Smooth muscle cell (in vitro differentiated cells): ENCODE measurements around the gene SLC35G3. TPM values are rescaled to one million over a fixed set of nuclear protein-coding genes. Genes with fewer than 3 reads are reported as not detected.

Source experiments
- DNase-seq: peaks from one replicate; lab custom pipeline; 2025; ENCODE audit not compliant: unreplicated experiment; lab: John Stamatoyannopoulos, UW
- H2AFZ ChIP-seq: fragments of 200-600 bp; sonication (generic); 2 replicates; pipeline ENCODE4 v1.6.0; 2016; ENCODE audit warnings: antibody characterized with exemption, low read depth, mild to moderate bottlenecking
- H3F3A ChIP-seq: fragments of 200-600 bp; sonication (generic); 2 replicates; pipeline ENCODE4 v1.6.0; 2017; ENCODE audit warnings: antibody characterized with exemption, low read depth
- H3K27ac ChIP-seq: fragments of 200-600 bp; sonication (generic); 2 replicates; pipeline ENCODE4 v1.5.1; 2016; ENCODE audit warnings: low read depth, mild to moderate bottlenecking
- H3K27me3 ChIP-seq: fragments of 200-600 bp; sonication (generic); 2 replicates; pipeline ENCODE4 v1.6.1; 2016; ENCODE audit warnings: low read depth, mild to moderate bottlenecking
- H3K36me3 ChIP-seq: fragments of 200-600 bp; sonication (generic); 2 replicates; pipeline ENCODE4 v1.5.1; 2016; ENCODE audit warnings: low read depth
- H3K4me1 ChIP-seq: fragments of 200-600 bp; sonication (generic); 2 replicates; pipeline ENCODE4 v1.5.1; 2016; ENCODE audit warnings: low read depth
- H3K4me2 ChIP-seq: fragments of 200-600 bp; sonication (generic); 2 replicates; pipeline ENCODE4 v1.6.0; 2016; ENCODE audit warnings: mild to moderate bottlenecking
- H3K4me3 ChIP-seq: fragments of 200-600 bp; sonication (generic); 2 replicates; pipeline ENCODE4 v1.5.1; 2016; ENCODE audit warnings: mild to moderate bottlenecking
- H3K79me2 ChIP-seq: fragments of 200-600 bp; sonication (generic); 2 replicates; pipeline ENCODE4 v1.6.0; 2016; ENCODE audit warnings: low read depth, mild to moderate bottlenecking
- H3K9ac ChIP-seq: fragments of 200-600 bp; sonication (generic); 2 replicates; pipeline ENCODE4 v1.6.0; 2016; ENCODE audit warnings: low read depth
- H3K9me3 ChIP-seq: fragments of 200-600 bp; sonication (generic); replicated peaks from 2 replicates; pipeline ENCODE4 v1.5.1; 2016; ENCODE audit warnings: low read depth
- H4K20me1 ChIP-seq: fragments of 200-600 bp; sonication (generic); 2 replicates; pipeline ENCODE4 v1.6.0; 2016; ENCODE audit warnings: low read depth
- CTCF ChIP-seq: fragments of 200-600 bp; sonication (generic); IDR thresholded peaks from 2 replicates; pipeline ENCODE4 v1.5.1; 2017; ENCODE audit warnings: borderline replicate concordance, mild to moderate bottlenecking, antibody characterized with exemption; ENCODE audit not compliant: insufficient read depth, poor library complexity, severe bottlenecking
- WGBS: methylation state at CpG from one replicate; pipeline ENCODE4 v1.1.7; 2016; ENCODE audit warnings: low lambda C conversion rate; 5-methylcytosine and 5-hydroxymethylcytosine counted together
- polyA plus RNA-seq: library from polyadenylated mRNA; unstranded; fragments of >200 nt; fragmentation: Nextera tagmentation; extraction: Ambion mirVana; gene quantifications from 2 replicates; pipeline ENCODE4 v1.2.1, GENCODE V29; 2016
- total RNA-seq: library from RNA; depleted of rRNA; stranded (reverse); fragments of >200 nt; gene quantifications from 2 replicates; pipeline ENCODE4 v1.2.3, GENCODE V29; 2014

The SLC35G3 gene
- total and polyA plus RNA-seq, 2 experiments from 2014 or later: not detected

- Histone ChIP-seq H3K4me3 (no peak overlapping the region), H3K4me1 (no peaks in the 10 kb centered on the region), H3K27me3 (peaks cover 11% of the 10 kb centered on the region), H3K27ac (no peak overlapping the region), H3K79me2 (no peaks in the 10 kb centered on the region), H3K4me2 (no peak overlapping the region), H3K36me3 (no peaks in the 10 kb centered on the region), H3K9me3 (no peaks in the 10 kb centered on the region), H4K20me1 (no peaks in the 10 kb centered on the region), H2AFZ (no peak overlapping the region), H3F3A (no peaks in the 10 kb centered on the region), H3K9ac (no peak overlapping the region)
- DNase-seq: no peak
- 76% methylated on average over 2 of the region's 2 CpGs for WGBS
- no peak for TF ChIP-seq CTCF
These were observed 22.4 kb downstream of the SLC35G3 start for GRCh38 chr17:35171834-35172233.

- H3K79me2 ChIP-seq: no peaks in the 10 kb centered on the region
- H2AFZ ChIP-seq: no peak overlapping the region
- peaks cover 11% of the 10 kb centered on the region for H3K27me3 ChIP-seq
- TF ChIP-seq CTCF: peak; percentile 25
- H3K4me3 ChIP-seq: no peak overlapping the region
- no peak overlapping the region for H3K27ac ChIP-seq
- H3K4me2 ChIP-seq: no peak overlapping the region
- 93% methylated on average over 18 of the region's 18 CpGs for WGBS
- no peak overlapping the region for H3K9ac ChIP-seq
- H3K9me3 ChIP-seq: no peaks in the 10 kb centered on the region
- H4K20me1 ChIP-seq: no peaks in the 10 kb centered on the region
- no peak for DNase-seq
- no peaks in the 10 kb centered on the region for H3K36me3 ChIP-seq
- no peaks in the 10 kb centered on the region for H3K4me1 ChIP-seq
- no peaks in the 10 kb centered on the region for H3F3A ChIP-seq
These were observed 23.0 kb downstream of the SLC35G3 start for GRCh38 chr17:35170968-35171771.

GRCh38 chr17:35169835-35170363, 24.3 kb downstream of the SLC35G3 start:
- Histone ChIP-seq H3F3A (no peaks in the 10 kb centered on the region), H3K27ac (no peak overlapping the region), H4K20me1 (no peaks in the 10 kb centered on the region), H3K4me1 (no peaks in the 10 kb centered on the region), H3K4me2 (no peak overlapping the region), H3K27me3 (no peaks in the 10 kb centered on the region), H3K9ac (no peak overlapping the region), H3K36me3 (no peaks in the 10 kb centered on the region), H2AFZ (no peak overlapping the region), H3K9me3 (no peaks in the 10 kb centered on the region), H3K79me2 (no peaks in the 10 kb centered on the region), H3K4me3 (no peak overlapping the region)
- WGBS: 94% methylated on average over 17 of the region's 17 CpGs
- no peak for TF ChIP-seq CTCF
- no peak for DNase-seq
